ENCODE results near the gene CD247. TPM values are rescaled to one million over a fixed set of nuclear protein-coding genes. Genes with fewer than 3 reads are reported as not detected.

Gene CD247
- total and polyA plus RNA-seq, 2 experiments from 2014 or later: not detected

- no peaks in the 10 kb centered on the region for H3K79me2 ChIP-seq
- no peaks in the 10 kb centered on the region for H3K27me3 ChIP-seq
- H3K4me3 ChIP-seq: no peak overlapping the region
- H3K9me3 ChIP-seq (ENCODE audit: low read depth): no peaks in the 10 kb centered on the region
- no peak for DNase-seq (ENCODE audit: low spot score)
- H3K4me2 ChIP-seq: no peak overlapping the region
- no peak overlapping the region for H2AFZ ChIP-seq
- TF ChIP-seq CTCF (IDR thresholded peaks at IDR 0.05; ENCODE audit: poor library complexity) (no peak), EZH2 (IDR thresholded peaks at IDR 0.05; ENCODE audit: borderline replicate concordance) (no peak), EZH2phosphoT487 (IDR thresholded peaks at IDR 0.05; ENCODE audit: low read depth, severe bottlenecking, unreplicated experiment) (no peak)
- no peaks in the 10 kb centered on the region for H3K36me3 ChIP-seq (replicated peaks; ENCODE audit: insufficient read depth, low read depth)
- H3K4me1 ChIP-seq (ENCODE audit: insufficient read depth): no peaks in the 10 kb centered on the region
- no peaks in the 10 kb centered on the region for H3K9me2 ChIP-seq (replicated peaks; ENCODE audit: insufficient read depth)
- WGBS (ENCODE audit: low lambda C conversion rate, missing lambda C conversion rate): 70% methylated on average over 20 of the region's 20 CpGs
- H4K20me1 ChIP-seq (ENCODE audit: insufficient read depth, poor library complexity, severe bottlenecking): no peaks in the 10 kb centered on the region
- no peak overlapping the region for H3K27ac ChIP-seq
Measured at GRCh38 chr1:167489571-167490340, 28.6 kb downstream of the CD247 start.

- Histone ChIP-seq H3K4me1 (ENCODE audit: insufficient read depth) (no peaks in the 10 kb centered on the region), H3K27ac (no peak overlapping the region), H3K27me3 (no peaks in the 10 kb centered on the region), H3K9me3 (ENCODE audit: low read depth) (no peaks in the 10 kb centered on the region), H3K9me2 (replicated peaks; ENCODE audit: insufficient read depth) (no peaks in the 10 kb centered on the region), H3K36me3 (replicated peaks; ENCODE audit: insufficient read depth, low read depth) (no peaks in the 10 kb centered on the region), H4K20me1 (ENCODE audit: insufficient read depth, poor library complexity, severe bottlenecking) (no peaks in the 10 kb centered on the region), H3K79me2 (no peaks in the 10 kb centered on the region), H2AFZ (no peak overlapping the region), H3K4me2 (no peak overlapping the region), H3K4me3 (no peak overlapping the region)
- TF ChIP-seq CTCF (IDR thresholded peaks at IDR 0.05; ENCODE audit: poor library complexity) (no peak), EZH2 (IDR thresholded peaks at IDR 0.05; ENCODE audit: borderline replicate concordance) (no peak), EZH2phosphoT487 (IDR thresholded peaks at IDR 0.05; ENCODE audit: low read depth, severe bottlenecking, unreplicated experiment) (no peak)
- DNase-seq (ENCODE audit: low spot score): no peak
- WGBS (ENCODE audit: low lambda C conversion rate, missing lambda C conversion rate): 55% methylated on average over 14 of the region's 14 CpGs
Measured at GRCh38 chr1:167488786-167489185, 29.5 kb downstream of the CD247 start.

DNA sequence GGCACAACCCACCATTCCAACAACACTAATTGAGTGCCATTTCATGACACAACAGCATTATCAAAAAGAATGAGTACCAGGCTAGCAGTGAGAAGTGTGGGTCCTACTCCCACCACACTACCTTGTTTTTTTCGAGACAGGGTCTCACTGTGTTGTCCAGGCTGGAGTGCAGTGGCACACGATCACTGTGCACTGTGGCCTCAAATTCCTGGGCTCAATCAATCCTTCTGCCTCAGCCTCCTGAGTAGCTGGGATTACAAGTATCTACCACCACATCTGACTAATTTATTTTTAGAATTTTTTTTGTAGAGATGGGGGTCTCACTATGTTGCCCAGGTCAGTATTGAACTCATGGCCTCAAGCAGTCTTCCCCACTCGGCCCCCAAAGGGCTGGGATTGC lies 30.7 kb downstream of the CD247 start:
- Histone ChIP-seq H3K79me2 (no peaks in the 10 kb centered on the region), H3K4me2 (no peak overlapping the region), H3K27ac (no peak overlapping the region), H3K9me3 (ENCODE audit: low read depth) (no peaks in the 10 kb centered on the region), H3K9me2 (replicated peaks; ENCODE audit: insufficient read depth) (no peaks in the 10 kb centered on the region), H3K27me3 (no peaks in the 10 kb centered on the region), H3K36me3 (replicated peaks; ENCODE audit: insufficient read depth, low read depth) (no peaks in the 10 kb centered on the region), H3K4me1 (ENCODE audit: insufficient read depth) (no peaks in the 10 kb centered on the region), H3K4me3 (no peak overlapping the region), H4K20me1 (ENCODE audit: insufficient read depth, poor library complexity, severe bottlenecking) (no peaks in the 10 kb centered on the region), H2AFZ (no peak overlapping the region)
- TF ChIP-seq CTCF (IDR thresholded peaks at IDR 0.05; ENCODE audit: poor library complexity) (no peak), EZH2phosphoT487 (IDR thresholded peaks at IDR 0.05; ENCODE audit: low read depth, severe bottlenecking, unreplicated experiment) (no peak), EZH2 (IDR thresholded peaks at IDR 0.05; ENCODE audit: borderline replicate concordance) (no peak)
- DNase-seq (ENCODE audit: low spot score): no peak
- WGBS (ENCODE audit: low lambda C conversion rate, missing lambda C conversion rate): 91% methylated on average over 3 of the region's 3 CpGs
